ENCODE measurements around the gene SH3PXD2B. TPM values are rescaled to one million over a fixed set of nuclear protein-coding genes. Genes with fewer than 3 reads are reported as not detected.

Gene SH3PXD2B
- total RNA-seq, 1 donor from 2014 or later, result 30.9 TPM

- Histone ChIP-seq H3K4me1 (no peaks in the 10 kb centered on the region), H3K27ac (peak overlapping the region; percentile 24)
- intact Hi-C loops (cut with DNase I), result no loop called here
Measured at GRCh38 chr5:172362755-172363154, 91.6 kb downstream of the SH3PXD2B start.

DNA sequence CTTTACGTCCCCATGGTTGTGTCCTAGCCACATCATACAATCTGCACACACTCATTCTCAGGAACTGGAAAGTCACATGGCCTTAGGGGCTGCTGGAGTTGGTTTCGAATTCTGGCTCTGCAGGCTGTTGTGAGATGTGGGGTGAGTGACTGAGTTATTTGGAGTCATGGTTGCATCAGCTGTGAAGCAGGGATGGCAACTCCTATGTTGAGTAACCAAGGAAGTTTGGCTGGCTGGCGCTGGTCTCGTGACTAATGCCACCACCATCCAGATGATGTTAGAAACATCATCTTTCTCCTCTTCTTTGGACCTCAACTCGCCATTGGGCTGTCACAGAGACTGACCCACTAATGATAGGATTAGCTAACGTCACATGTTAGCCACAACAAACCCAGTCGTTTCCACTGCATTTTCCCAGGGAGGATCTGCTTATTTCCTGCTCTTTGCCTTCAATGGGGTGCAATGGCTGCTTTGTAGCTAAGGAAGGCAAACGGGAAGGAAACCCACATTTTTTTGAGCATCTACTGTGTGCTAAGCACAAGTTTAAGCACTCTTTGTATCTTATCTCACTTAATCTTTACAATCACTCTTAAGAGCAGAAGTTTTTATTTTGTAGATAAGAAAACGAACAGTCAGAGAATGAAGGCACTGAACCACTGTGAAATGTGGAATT, 92.6 kb downstream of the SH3PXD2B start:
- peaks cover 1% of the 10 kb centered on the region for H3K4me1 ChIP-seq
- TF ChIP-seq CTCF (IDR thresholded peaks at IDR 0.05) (no peak), POLR2AphosphoS5 (IDR thresholded peaks at IDR 0.05; ENCODE audit: insufficient read depth in 1 of 2, low read depth in 1 of 2) (peak in 1 of 2 donors; percentile 63), POLR2A (IDR thresholded peaks at IDR 0.05) (no peak)
- intact Hi-C loops (cut with DNase I), result no loop called here
- DNase-seq (ENCODE audit: extremely low spot score in 2 of 2), result no peak
- peak overlapping the region; percentile 24 for H3K27ac ChIP-seq
- peaks cover 0 to 24% of the 10 kb centered on the region in 2 donors for H3K36me3 ChIP-seq
- no peak overlapping the region for H3K4me3 ChIP-seq
- H3K27me3 ChIP-seq, result no peaks in the 10 kb centered on the region
- no peaks in the 10 kb centered on the region for H3K9me3 ChIP-seq

More at GRCh38 chr5:172362755-172363154, 91.6 kb downstream of the SH3PXD2B start:
- Histone ChIP-seq H3K4me3 (no peak overlapping the region), H3K9me3 (no peaks in the 10 kb centered on the region), H3K27me3 (no peaks in the 10 kb centered on the region), H3K36me3 (peaks cover 0 to 22% of the 10 kb centered on the region in 2 donors)
- TF ChIP-seq POLR2A (IDR thresholded peaks at IDR 0.05) (no peak), POLR2AphosphoS5 (IDR thresholded peaks at IDR 0.05; ENCODE audit: insufficient read depth in 1 of 2, low read depth in 1 of 2) (no peak), CTCF (IDR thresholded peaks at IDR 0.05) (no peak)
- no peak for DNase-seq (ENCODE audit: extremely low spot score in 2 of 2)

GRCh38 chr5:172358345-172358744, 96.0 kb downstream of the SH3PXD2B start:
- Histone ChIP-seq H3K9me3 (no peaks in the 10 kb centered on the region), H3K36me3 (peaks cover 0 to 37% of the 10 kb centered on the region in 2 donors), H3K27ac (no peak overlapping the region), H3K4me3 (no peak overlapping the region), H3K4me1 (peaks cover 14% of the 10 kb centered on the region), H3K27me3 (no peaks in the 10 kb centered on the region)
- no peak for TF ChIP-seq POLR2AphosphoS5 (IDR thresholded peaks at IDR 0.05; ENCODE audit: insufficient read depth in 1 of 2, low read depth in 1 of 2)
- no peak for TF ChIP-seq POLR2A (IDR thresholded peaks at IDR 0.05)
- no peak for TF ChIP-seq CTCF (IDR thresholded peaks at IDR 0.05)
- no peak for DNase-seq (ENCODE audit: extremely low spot score in 2 of 2)
- intact Hi-C loops (cut with DNase I), result no loop called here

- intact Hi-C loops (cut with DNase I), result no loop called here
- Histone ChIP-seq H3K36me3 (peaks cover 0 to 51% of the 10 kb centered on the region in 2 donors), H3K27ac (peak overlapping the region; percentile 62), H3K4me1 (peaks cover 14% of the 10 kb centered on the region), H3K4me3 (no peak overlapping the region), H3K27me3 (no peaks in the 10 kb centered on the region), H3K9me3 (no peaks in the 10 kb centered on the region)
- no peak for TF ChIP-seq POLR2A (IDR thresholded peaks at IDR 0.05)
- TF ChIP-seq CTCF (IDR thresholded peaks at IDR 0.05), result no peak
- TF ChIP-seq POLR2AphosphoS5 (IDR thresholded peaks at IDR 0.05; ENCODE audit: insufficient read depth in 1 of 2, low read depth in 1 of 2), result no peak
- DNase-seq (ENCODE audit: extremely low spot score in 2 of 2), result no peak
Measured at GRCh38 chr5:172356527-172356926, 97.8 kb downstream of the SH3PXD2B start.

GRCh38 chr5:172356047-172356446, 98.3 kb downstream of the SH3PXD2B start:
- H3K27me3 ChIP-seq, result no peaks in the 10 kb centered on the region
- H3K36me3 ChIP-seq, result peaks cover 0 to 51% of the 10 kb centered on the region in 2 donors
- no peaks in the 10 kb centered on the region for H3K9me3 ChIP-seq
- H3K27ac ChIP-seq, result peak overlapping the region; percentile 62
- TF ChIP-seq POLR2AphosphoS5 (IDR thresholded peaks at IDR 0.05; ENCODE audit: insufficient read depth in 1 of 2, low read depth in 1 of 2) (no peak), POLR2A (IDR thresholded peaks at IDR 0.05) (no peak), CTCF (IDR thresholded peaks at IDR 0.05) (no peak)
- no peak overlapping the region for H3K4me3 ChIP-seq
- DNase-seq (ENCODE audit: extremely low spot score in 2 of 2), result no peak
- H3K4me1 ChIP-seq, result peaks cover 14% of the 10 kb centered on the region
- intact Hi-C loops (cut with DNase I), result no loop called here

Data from vagina (tissue), 2 donors.